ENCODE results near the gene DNAJB13. TPM values are rescaled to one million over a fixed set of nuclear protein-coding genes. Genes with fewer than 3 reads are reported as not detected.

The DNAJB13 gene
- total and polyA plus RNA-seq, 3 donors from 2014 or later, result 8.1 to 49.3 (median 14.3) TPM

DNA sequence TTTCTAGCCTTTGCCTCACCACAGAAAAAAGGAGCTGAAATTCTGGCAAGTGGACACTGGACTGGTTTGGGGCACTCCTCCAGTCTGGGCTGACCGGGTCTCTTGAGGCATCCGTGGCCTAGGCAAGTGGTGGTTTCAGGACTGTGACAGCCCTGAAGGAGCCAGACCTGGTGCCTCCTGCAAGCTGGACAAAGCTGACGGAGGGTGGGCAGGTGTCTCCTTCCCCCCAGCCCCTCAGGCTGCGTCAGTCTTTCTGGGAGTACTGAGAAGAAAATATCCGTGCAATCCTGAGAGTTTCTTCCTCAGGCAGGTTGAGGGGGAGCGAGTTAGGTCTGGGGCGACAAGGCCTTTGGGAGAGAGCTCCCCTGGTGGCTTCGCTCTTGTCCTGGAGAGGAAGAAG is 62.3 kb downstream of the DNAJB13 start:
- WGBS, 2 donors, result 92 to 98% methylated on average over 7 to 8 of the region's 8 CpGs
- H3K36me3 ChIP-seq (ENCODE audit: low read depth, missing control alignments), result no peaks in the 10 kb centered on the region
- intact Hi-C loops (cut with DNase I; ENCODE audit: low total_unique reads), result no loop called here
- H3K4me1 ChIP-seq, result no peaks in the 10 kb centered on the region
- H3K27ac ChIP-seq, result no peak overlapping the region
- no peak overlapping the region for H3K4me3 ChIP-seq
- no peaks in the 10 kb centered on the region for H3K9me3 ChIP-seq
- TF ChIP-seq, protein P1, sequence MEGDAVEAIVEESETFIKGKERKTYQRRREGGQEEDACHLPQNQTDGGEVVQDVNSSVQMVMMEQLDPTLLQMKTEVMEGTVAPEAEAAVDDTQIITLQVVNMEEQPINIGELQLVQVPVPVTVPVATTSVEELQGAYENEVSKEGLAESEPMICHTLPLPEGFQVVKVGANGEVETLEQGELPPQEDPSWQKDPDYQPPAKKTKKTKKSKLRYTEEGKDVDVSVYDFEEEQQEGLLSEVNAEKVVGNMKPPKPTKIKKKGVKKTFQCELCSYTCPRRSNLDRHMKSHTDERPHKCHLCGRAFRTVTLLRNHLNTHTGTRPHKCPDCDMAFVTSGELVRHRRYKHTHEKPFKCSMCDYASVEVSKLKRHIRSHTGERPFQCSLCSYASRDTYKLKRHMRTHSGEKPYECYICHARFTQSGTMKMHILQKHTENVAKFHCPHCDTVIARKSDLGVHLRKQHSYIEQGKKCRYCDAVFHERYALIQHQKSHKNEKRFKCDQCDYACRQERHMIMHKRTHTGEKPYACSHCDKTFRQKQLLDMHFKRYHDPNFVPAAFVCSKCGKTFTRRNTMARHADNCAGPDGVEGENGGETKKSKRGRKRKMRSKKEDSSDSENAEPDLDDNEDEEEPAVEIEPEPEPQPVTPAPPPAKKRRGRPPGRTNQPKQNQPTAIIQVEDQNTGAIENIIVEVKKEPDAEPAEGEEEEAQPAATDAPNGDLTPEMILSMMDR (IDR thresholded peaks at IDR 0.05), result no peak
- no peak for TF ChIP-seq POLR2A (IDR thresholded peaks at IDR 0.05)
- H3K27me3 ChIP-seq, result no peaks in the 10 kb centered on the region
- no peak for DNase-seq

DNA sequence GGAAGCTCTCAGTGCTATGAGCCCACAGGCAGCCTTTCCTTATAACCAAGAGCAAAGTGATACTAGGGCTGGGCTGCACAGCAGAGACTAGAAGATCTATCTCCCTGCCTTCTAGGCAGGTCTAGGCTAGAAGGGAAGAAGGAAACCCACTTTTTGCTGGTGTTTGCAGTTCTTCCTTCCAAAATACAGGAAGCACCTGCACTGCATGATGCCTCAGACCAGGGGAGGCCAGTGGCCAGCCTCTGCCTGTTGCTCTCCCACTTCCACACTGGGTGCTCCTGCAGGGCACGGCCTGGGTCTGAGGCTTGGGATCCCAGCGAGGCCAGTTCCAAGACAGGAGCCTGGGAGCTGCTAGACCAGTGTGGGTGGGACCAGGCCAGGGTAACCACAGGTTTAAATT is 64.1 kb downstream of the DNAJB13 start:
- no peaks in the 10 kb centered on the region for H3K27me3 ChIP-seq
- H3K4me3 ChIP-seq, result no peak overlapping the region
- no peak for TF ChIP-seq POLR2A (IDR thresholded peaks at IDR 0.05)
- TF ChIP-seq, protein P1 (IDR thresholded peaks at IDR 0.05), result no peak
- no peaks in the 10 kb centered on the region for H3K9me3 ChIP-seq
- no peak for DNase-seq
- WGBS, 2 donors, result 70 to 93% methylated on average over 2 of the region's 2 CpGs
- no peak overlapping the region for H3K27ac ChIP-seq
- peaks cover 6% of the 10 kb centered on the region for H3K4me1 ChIP-seq
- intact Hi-C loops (cut with DNase I; ENCODE audit: low total_unique reads), result no loop called here
- no peaks in the 10 kb centered on the region for H3K36me3 ChIP-seq (ENCODE audit: low read depth, missing control alignments)

DNA sequence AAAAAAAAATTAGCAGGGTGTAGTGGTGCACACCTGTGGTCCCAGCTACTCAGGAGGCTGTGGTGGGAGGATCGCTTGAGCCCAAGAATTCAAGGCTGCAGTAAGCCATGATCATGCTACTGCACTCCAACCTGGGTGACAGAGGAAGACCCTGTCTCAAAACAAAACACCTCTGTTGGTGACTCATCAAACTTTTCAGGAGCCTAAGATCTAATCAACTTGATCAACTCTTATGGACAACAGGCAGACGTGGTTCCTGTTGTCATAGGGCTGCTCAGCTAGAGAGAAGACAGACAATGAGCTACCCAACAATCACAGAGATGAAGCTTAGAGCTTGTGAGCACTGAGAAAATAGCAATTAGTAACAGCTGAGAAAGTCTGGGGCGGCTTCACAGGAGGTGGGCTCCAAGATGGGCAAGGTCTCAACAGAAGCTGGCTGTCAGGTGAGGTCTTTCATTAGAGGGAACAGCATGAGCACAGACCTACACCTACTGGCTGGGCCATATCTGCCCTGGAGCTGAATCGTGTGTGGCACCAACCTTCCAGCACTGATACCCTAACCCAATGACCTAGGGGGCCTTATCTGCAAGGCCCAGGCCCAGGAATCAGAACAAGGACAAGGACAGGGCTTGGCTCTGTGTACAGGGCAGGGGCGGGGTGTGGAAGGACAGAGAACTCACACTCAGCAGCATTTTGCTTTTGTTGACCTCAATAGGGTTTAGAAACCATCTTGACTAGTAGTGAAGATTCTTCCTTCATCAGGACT is 65.3 kb downstream of the DNAJB13 start:
- H3K9me3 ChIP-seq, result no peaks in the 10 kb centered on the region
- H3K4me1 ChIP-seq, result peaks cover 6% of the 10 kb centered on the region
- intact Hi-C loops (cut with DNase I; ENCODE audit: low total_unique reads), result no loop called here
- H3K36me3 ChIP-seq (ENCODE audit: low read depth, missing control alignments), result no peaks in the 10 kb centered on the region
- DNase-seq, result no peak
- no peak overlapping the region for H3K27ac ChIP-seq
- H3K27me3 ChIP-seq, result no peaks in the 10 kb centered on the region
- WGBS, 2 donors, result 92 to 99% methylated on average over 5 of the region's 5 CpGs
- TF ChIP-seq, protein P1 (IDR thresholded peaks at IDR 0.05), result no peak
- no peak for TF ChIP-seq POLR2A (IDR thresholded peaks at IDR 0.05)
- no peak overlapping the region for H3K4me3 ChIP-seq

DNA sequence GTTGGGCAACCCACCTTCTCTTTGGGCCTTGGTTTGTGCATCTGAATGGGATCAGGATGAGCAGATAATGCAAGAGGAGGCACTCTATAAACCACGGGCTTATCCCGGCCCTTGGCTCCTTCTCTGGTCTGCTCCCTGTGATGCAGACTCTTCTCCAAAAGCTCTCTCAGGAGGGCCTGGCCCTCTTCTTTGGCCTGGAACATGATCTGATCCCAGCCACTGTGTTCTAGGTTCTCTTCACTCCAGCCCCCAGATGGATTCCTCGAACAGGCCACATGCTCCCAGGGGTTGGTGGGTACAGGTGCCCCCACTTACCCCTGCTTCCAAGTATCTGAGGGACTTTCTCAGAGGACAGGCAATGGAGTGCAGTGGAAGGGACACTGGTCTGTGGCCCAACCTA is 66.8 kb downstream of the DNAJB13 start:
- H3K9me3 ChIP-seq, result no peaks in the 10 kb centered on the region
- no peak for DNase-seq
- H3K27ac ChIP-seq, result no peak overlapping the region
- no peak overlapping the region for H3K4me3 ChIP-seq
- intact Hi-C loops (cut with DNase I; ENCODE audit: low total_unique reads), result no loop called here
- no peak for TF ChIP-seq POLR2A (IDR thresholded peaks at IDR 0.05)
- TF ChIP-seq, protein P1 (IDR thresholded peaks at IDR 0.05), result no peak
- H3K4me1 ChIP-seq, result peaks cover 6% of the 10 kb centered on the region
- H3K36me3 ChIP-seq (ENCODE audit: low read depth, missing control alignments), result no peaks in the 10 kb centered on the region
- H3K27me3 ChIP-seq, result no peaks in the 10 kb centered on the region
- WGBS, 2 donors, result 81 to 89% methylated on average over 3 of the region's 3 CpGs
